ENCODE measurements around the gene HPSE. TPM values are rescaled to one million over a fixed set of nuclear protein-coding genes. Genes with fewer than 3 reads are reported as not detected.

The HPSE gene
- polyA plus RNA-seq, 1 experiment: 0.71 TPM

DNA sequence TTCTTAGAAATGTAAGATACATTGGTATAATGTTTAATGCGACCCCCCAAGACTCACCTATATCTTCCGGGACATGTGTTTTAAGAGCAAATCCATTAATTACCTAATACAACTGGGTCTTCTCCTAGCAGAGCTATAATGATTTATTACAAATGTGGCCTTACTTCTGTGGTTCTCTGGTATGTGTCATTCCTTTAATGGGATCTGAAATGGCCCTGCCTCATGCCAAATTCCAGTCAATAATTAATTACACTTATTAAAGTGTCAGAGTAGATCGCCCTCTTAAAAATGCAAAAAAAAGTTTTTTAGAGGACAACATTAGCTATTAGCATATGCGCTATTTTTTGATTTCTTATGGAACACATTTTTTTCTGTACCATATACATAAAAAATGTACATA lies 17.0 kb downstream of the HPSE start:
- POLR2A ChIA-PET: no interaction called here

GRCh38 chr4:83316459-83317165 lies 18.0 kb downstream of the HPSE start:
- no peak for DNase-seq (ENCODE audit: low read depth)
- no peaks in the 10 kb centered on the region for H3K36me3 ChIP-seq (ENCODE audit: control insufficient read depth, insufficient read depth, low read length)
- H3K27me3 ChIP-seq (ENCODE audit: control insufficient read depth, insufficient read depth, low read length): no peaks in the 10 kb centered on the region
- no peak for TF ChIP-seq CTCF (IDR thresholded peaks at IDR 0.05; ENCODE audit: insufficient read depth, low read depth, low read length)
- no peak overlapping the region for H3K4me3 ChIP-seq (ENCODE audit: low read depth, low read length)
- ChIA-PET POLR2A (no interaction called here), CTCF (no interaction called here)

More for the DNA sequence above, 17.0 kb downstream of the HPSE start:
- DNase-seq (ENCODE audit: low read depth): no peak
- CTCF ChIA-PET: no interaction called here
- no peaks in the 10 kb centered on the region for H3K36me3 ChIP-seq (ENCODE audit: control insufficient read depth, insufficient read depth, low read length)
- no peak for TF ChIP-seq CTCF (IDR thresholded peaks at IDR 0.05; ENCODE audit: insufficient read depth, low read depth, low read length)
- no peak overlapping the region for H3K4me3 ChIP-seq (ENCODE audit: low read depth, low read length)
- H3K27me3 ChIP-seq (ENCODE audit: control insufficient read depth, insufficient read depth, low read length): no peaks in the 10 kb centered on the region

DNA sequence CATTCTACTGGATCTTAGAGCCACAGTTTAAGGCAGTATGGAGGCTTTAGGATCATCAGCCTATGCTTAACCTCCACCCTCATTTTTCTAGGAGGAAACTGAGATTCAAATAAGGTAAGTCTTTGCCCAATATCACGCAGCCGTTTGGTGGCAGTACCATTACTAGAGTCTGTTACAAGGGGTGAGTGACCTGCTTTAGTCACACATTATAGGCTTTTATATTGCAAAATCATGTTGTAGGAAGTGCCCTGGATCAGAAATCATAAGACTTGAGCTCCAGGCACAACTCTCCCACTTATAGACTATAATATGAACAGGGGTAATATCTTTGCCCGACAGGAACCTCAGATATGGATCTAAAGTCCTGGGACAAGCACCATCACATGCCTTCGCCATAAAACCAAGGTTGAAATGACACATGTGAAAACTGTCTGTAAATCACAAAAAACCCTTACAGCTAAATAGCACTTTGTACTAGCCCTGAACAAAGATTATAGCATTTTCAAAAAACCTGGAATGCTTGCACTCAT lies 19.2 kb downstream of the HPSE start:
- H3K4me3 ChIP-seq (ENCODE audit: low read depth, low read length): no peak overlapping the region
- TF ChIP-seq CTCF (IDR thresholded peaks at IDR 0.05; ENCODE audit: insufficient read depth, low read depth, low read length): no peak
- H3K27me3 ChIP-seq (ENCODE audit: control insufficient read depth, insufficient read depth, low read length): no peaks in the 10 kb centered on the region
- no peaks in the 10 kb centered on the region for H3K36me3 ChIP-seq (ENCODE audit: control insufficient read depth, insufficient read depth, low read length)
- CTCF ChIA-PET: no interaction called here
- POLR2A ChIA-PET: no interaction called here
- DNase-seq (ENCODE audit: low read depth): no peak

- Histone ChIP-seq H3K4me3 (ENCODE audit: low read depth, low read length) (no peak overlapping the region), H3K36me3 (ENCODE audit: control insufficient read depth, insufficient read depth, low read length) (no peaks in the 10 kb centered on the region), H3K27me3 (ENCODE audit: control insufficient read depth, insufficient read depth, low read length) (no peaks in the 10 kb centered on the region)
- DNase-seq (ENCODE audit: low read depth): no peak
- POLR2A ChIA-PET: no interaction called here
- CTCF ChIA-PET: interaction anchor here (1.1 kb wide), 1 partner anchor 25 kb away, joined by 3 read pairs; no protein-coding TSS in a partner anchor
- TF ChIP-seq CTCF (IDR thresholded peaks at IDR 0.05; ENCODE audit: insufficient read depth, low read depth, low read length): no peak
Measured at GRCh38 chr4:83308672-83309071, 26.0 kb downstream of the HPSE start.

GRCh38 chr4:83307920-83308319 lies 26.7 kb downstream of the HPSE start:
- no peak overlapping the region for H3K4me3 ChIP-seq (ENCODE audit: low read depth, low read length)
- no peaks in the 10 kb centered on the region for H3K27me3 ChIP-seq (ENCODE audit: control insufficient read depth, insufficient read depth, low read length)
- CTCF ChIA-PET: interaction anchor here (1.1 kb wide), 1 partner anchor 24 kb away, joined by 3 read pairs; no protein-coding TSS in a partner anchor
- POLR2A ChIA-PET: no interaction called here
- no peaks in the 10 kb centered on the region for H3K36me3 ChIP-seq (ENCODE audit: control insufficient read depth, insufficient read depth, low read length)
- no peak for DNase-seq (ENCODE audit: low read depth)
- no peak for TF ChIP-seq CTCF (IDR thresholded peaks at IDR 0.05; ENCODE audit: insufficient read depth, low read depth, low read length)
